ENCODE data around the gene DCTN4.

DNA sequence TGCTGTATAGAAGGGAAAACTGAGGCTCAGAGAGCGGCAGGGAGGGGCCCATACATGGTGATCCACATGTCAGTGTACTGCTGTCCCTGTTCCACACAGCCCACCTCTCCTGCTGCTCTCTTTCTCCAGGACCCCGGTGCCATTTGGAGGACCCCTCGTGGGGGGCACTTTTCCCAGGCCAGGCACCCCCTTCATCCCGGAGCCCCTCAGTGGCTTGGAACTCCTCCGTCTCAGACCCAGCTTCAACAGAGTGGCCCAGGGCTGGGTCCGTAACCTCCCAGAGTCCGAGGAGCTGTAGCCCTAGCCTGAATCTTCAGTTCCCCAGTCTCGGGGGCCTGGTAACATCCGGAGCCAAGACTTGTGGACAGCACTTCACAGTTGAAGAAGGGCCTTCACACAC lies 82.2 kb downstream of the DCTN4 start:
- TF ChIP-seq EZH2 (IDR thresholded peaks at IDR 0.05) (no peak), POLR2AphosphoS5 (IDR thresholded peaks at IDR 0.05; ENCODE audit: borderline replicate concordance, low read depth, low read length) (no peak)

All from SK-N-MC (cell line).